H1 (cell line): Measurements from ENCODE around the gene CCL22. TPM values are rescaled to one million over a fixed set of nuclear protein-coding genes. Genes with fewer than 3 reads are reported as not detected.

ENCODE experiments used
- CTCF ChIA-PET: fragments of 300-600 bp; sonication (Branson Sonifier 250); formaldehyde crosslinking; loops from one replicate; lab custom pipeline; 2021; ENCODE audit not compliant: partially characterized antibody; lab: Charles Lee
- POLR2A ChIA-PET: fragments of 300-600 bp; sonication (Branson Sonifier 250); formaldehyde crosslinking; loops from one replicate; lab custom pipeline; 2021; ENCODE audit warnings: inconsistent platforms; ENCODE audit not compliant: partially characterized antibody; lab: Charles Lee
- DNase-seq, 2 experiments: peaks; one replicate each; pipeline versions ENCODE4 v3.0.0 to v3.0.0-alpha.2; 2010 to 2022; ENCODE audit warnings: low spot score in 2 of 2, low read depth in 1 of 2, mixed read lengths in 1 of 2
- FAIRE-seq: peaks from 2 replicates; lab custom pipeline; 2011; peaks lifted over from hg19 to GRCh38; lab: Jason Lieb, UNC
- H2AFZ ChIP-seq: 2 replicates; pipeline ENCODE4 v1.8.1; 2012; ENCODE audit warnings: low read length, inconsistent platforms
- H2AK5ac ChIP-seq: 2 replicates; pipeline ENCODE4 v1.6.1; 2013; ENCODE audit warnings: low read depth, low read length
- H2BK120ac ChIP-seq: replicated peaks from 2 replicates; pipeline ENCODE3; 2013; ENCODE audit warnings: low read depth, low read length, inconsistent platforms
- H2BK12ac ChIP-seq: 2 replicates; pipeline ENCODE4 v1.6.1; 2013; ENCODE audit warnings: low read depth, low read length
- H2BK15ac ChIP-seq: 2 replicates; pipeline ENCODE4 v1.6.1; 2013; ENCODE audit warnings: low read length
- H2BK20ac ChIP-seq: 2 replicates; pipeline ENCODE4 v1.6.1; 2013; ENCODE audit warnings: low read length
- H2BK5ac ChIP-seq: 2 replicates; pipeline ENCODE4 v1.6.1; 2013; ENCODE audit warnings: low read depth, low read length
- H3K14ac ChIP-seq: 2 replicates; pipeline ENCODE4 v1.6.1; 2013; ENCODE audit warnings: inconsistent platforms; ENCODE audit not compliant: insufficient read length
- H3K18ac ChIP-seq: 2 replicates; pipeline ENCODE4 v1.6.1; 2013; ENCODE audit warnings: low read length; ENCODE audit errors: extremely low read depth
- H3K23ac ChIP-seq: 2 replicates; pipeline ENCODE4 v1.6.1; 2013; ENCODE audit warnings: inconsistent platforms; ENCODE audit not compliant: insufficient read length
- H3K23me2 ChIP-seq: 2 replicates; pipeline ENCODE4 v1.6.1; 2013; ENCODE audit warnings: low read depth, low read length
- H3K27ac ChIP-seq: 2 replicates; pipeline ENCODE4 v1.6.1; 2011; ENCODE audit warnings: low read depth, low read length, inconsistent platforms
- H3K27me3 ChIP-seq, 4 experiments: replicated peaks in 1 of 4; 1 replicate in 1 of 4; 2 replicates in 3 of 4; pipeline versions ENCODE4 v1.6.1 to v1.8.1; 2011 to 2013; ENCODE audit warnings: low read length in 3 of 4, mild to moderate bottlenecking in 3 of 4, inconsistent platforms in 2 of 4, mixed read lengths in 2 of 4, moderate library complexity in 1 of 4; ENCODE audit not compliant: control insufficient read depth in 3 of 4, insufficient read depth in 3 of 4; ENCODE audit errors: extremely low read depth in 1 of 4
- H3K36me3 ChIP-seq, 4 experiments: 2 replicates each; pipeline versions ENCODE4 v1.6.1 to v1.8.1; 2011 to 2013; ENCODE audit warnings: mild to moderate bottlenecking in 4 of 4, low read length in 3 of 4, moderate library complexity in 2 of 4, control low read depth in 1 of 4, inconsistent platforms in 1 of 4; ENCODE audit not compliant: insufficient read depth in 4 of 4, control insufficient read depth in 2 of 4
- H3K4ac ChIP-seq: replicated peaks from 2 replicates; pipeline ENCODE3; 2013; ENCODE audit warnings: low read length, low read depth, mixed read lengths, inconsistent platforms; ENCODE audit not compliant: insufficient read length
- H3K4me1 ChIP-seq, 4 experiments: replicated peaks in 1 of 4; 1 replicate in 1 of 4; 2 replicates in 3 of 4; pipeline versions ENCODE4 v1.6.1 to v1.8.1; 2011 to 2013; ENCODE audit warnings: low read length in 3 of 4, inconsistent platforms in 2 of 4, mixed read lengths in 1 of 4; ENCODE audit not compliant: insufficient read depth in 4 of 4, control insufficient read depth in 3 of 4
- H3K4me2 ChIP-seq, 2 experiments: 2 replicates each; pipeline versions ENCODE4 v1.6.1 to v1.8.1; 2011 to 2013; ENCODE audit warnings: low read depth in 2 of 2, low read length in 2 of 2, control low read depth in 1 of 2, inconsistent platforms in 1 of 2, mild to moderate bottlenecking in 1 of 2; ENCODE audit not compliant: insufficient read depth in 1 of 2
- H3K4me3 ChIP-seq, 4 experiments: fragments of 200-600, 300-600 bp in 1 of 4; sonication (generic), shearing (Covaris generic), sonication (Bioruptor Twin) in 1 of 4; 2 replicates each; pipeline versions ENCODE4 v1.5.1 to v1.8.1; 2011 to 2016; ENCODE audit warnings: low read length in 4 of 4, low read depth in 3 of 4, control low read depth in 2 of 4, inconsistent platforms in 2 of 4, mild to moderate bottlenecking in 2 of 4, mixed read lengths in 1 of 4, moderate library complexity in 1 of 4; ENCODE audit not compliant: insufficient read depth in 2 of 4; ENCODE audit errors: extremely low read depth in 1 of 4
- H3K56ac ChIP-seq: replicated peaks from 2 replicates; pipeline ENCODE3; 2013; ENCODE audit warnings: low read depth, mild to moderate bottlenecking, mixed read lengths, low read length, inconsistent platforms; ENCODE audit not compliant: insufficient read length
- H3K79me1 ChIP-seq: 2 replicates; pipeline ENCODE4 v1.6.1; 2013; ENCODE audit warnings: low read depth, low read length, control low read depth
- H3K79me2 ChIP-seq, 2 experiments: 2 replicates each; pipeline versions ENCODE4 v1.6.1 to v1.8.1; 2012 to 2013; ENCODE audit warnings: low read length in 2 of 2, mild to moderate bottlenecking in 2 of 2, inconsistent platforms in 1 of 2; ENCODE audit not compliant: insufficient read depth in 2 of 2, control insufficient read depth in 1 of 2
- H3K9ac ChIP-seq, 4 experiments: replicated peaks in 1 of 4; 1 replicate in 1 of 4; 2 replicates in 3 of 4; pipeline versions ENCODE4 v1.6.1 to v1.8.1; 2011 to 2013; ENCODE audit warnings: low read depth in 3 of 4, low read length in 3 of 4, control low read depth in 2 of 4, mild to moderate bottlenecking in 2 of 4, moderate library complexity in 2 of 4, inconsistent platforms in 1 of 4; ENCODE audit errors: extremely low read depth in 1 of 4
- H3K9me3 ChIP-seq, 2 experiments: 2 replicates each; pipeline versions ENCODE4 v1.6.1 to v1.8.1; 2012 to 2013; ENCODE audit warnings: mild to moderate bottlenecking in 2 of 2, moderate library complexity in 2 of 2, control low read depth in 1 of 2, inconsistent platforms in 1 of 2, low read depth in 1 of 2, low read length in 1 of 2, mixed read lengths in 1 of 2; ENCODE audit not compliant: insufficient read depth in 2 of 2
- H4K20me1 ChIP-seq, 2 experiments: replicated peaks in 1 of 2; 2 replicates each; pipeline versions ENCODE3 to v1.8.1; 2011 to 2013; ENCODE audit warnings: inconsistent platforms in 2 of 2, low read length in 2 of 2, mild to moderate bottlenecking in 1 of 2; ENCODE audit not compliant: insufficient read depth in 2 of 2, control insufficient read depth in 1 of 2
- H4K5ac ChIP-seq: 2 replicates; pipeline ENCODE4 v1.6.1; 2013; ENCODE audit warnings: low read length, low read depth, mixed read lengths, inconsistent platforms; ENCODE audit not compliant: insufficient read length
- H4K8ac ChIP-seq: 2 replicates; pipeline ENCODE4 v1.8.0; 2013; ENCODE audit warnings: mild to moderate bottlenecking, moderate library complexity, low read length, inconsistent platforms; ENCODE audit not compliant: insufficient read depth; ENCODE audit errors: extremely low read depth
- H4K91ac ChIP-seq: replicated peaks from 2 replicates; pipeline ENCODE3; 2013; ENCODE audit warnings: low read length, mixed read lengths, inconsistent platforms; ENCODE audit not compliant: insufficient read length
- BACH1 ChIP-seq: IDR thresholded peaks from 2 replicates; pipeline ENCODE4 v1.6.1; 2012; ENCODE audit warnings: low read length, improper control_type of control experiment
- CEBPB ChIP-seq: IDR thresholded peaks from 2 replicates; pipeline ENCODE4 v1.6.1; 2012; ENCODE audit warnings: low read depth, low read length
- CHD2 ChIP-seq: IDR thresholded peaks from 2 replicates; pipeline ENCODE4 v1.6.1; 2012; ENCODE audit warnings: low read length, improper control_type of control experiment
- CREB1 ChIP-seq: IDR thresholded peaks from 2 replicates; pipeline ENCODE4 v1.6.1; 2012; ENCODE audit warnings: inconsistent platforms
- CTCF ChIP-seq, 3 experiments: IDR thresholded peaks; 1 replicate in 2 of 3; 2 replicates in 1 of 3; pipeline versions ENCODE4 v1.5.1 to v1.6.1; 2011; ENCODE audit warnings: low read length in 3 of 3, mild to moderate bottlenecking in 3 of 3, inconsistent platforms in 2 of 3, low read depth in 1 of 3, moderate library complexity in 1 of 3; ENCODE audit not compliant: insufficient read depth in 1 of 3; ENCODE audit errors: control extremely low read depth in 1 of 3
- E2F6 ChIP-seq: IDR thresholded peaks from 2 replicates; pipeline ENCODE4 v1.6.1; 2012; ENCODE audit warnings: inconsistent platforms
- EP300 ChIP-seq, 2 experiments: IDR thresholded peaks; 1 replicate in 1 of 2; 2 replicates in 1 of 2; pipeline ENCODE4 v1.6.1; 2011 to 2012; ENCODE audit warnings: low read depth in 2 of 2, low read length in 2 of 2, mild to moderate bottlenecking in 2 of 2, borderline replicate concordance in 1 of 2, inconsistent platforms in 1 of 2, moderate library complexity in 1 of 2
- RXRA ChIP-seq: IDR thresholded peaks from 2 replicates; pipeline ENCODE4 v1.6.1; 2011; ENCODE audit warnings: low read depth, mild to moderate bottlenecking, low read length, moderate library complexity; ENCODE audit not compliant: insufficient read depth
- SP2 ChIP-seq: IDR thresholded peaks from 2 replicates; pipeline ENCODE4 v1.6.1; 2012; ENCODE audit warnings: mild to moderate bottlenecking, low read length, inconsistent platforms
- SUZ12 ChIP-seq: fragments of 200-600 bp; sonication (generic); IDR thresholded peaks from 2 replicates; pipeline ENCODE4 v1.6.1; 2012; ENCODE audit warnings: mild to moderate bottlenecking, inconsistent platforms, low read length, moderate library complexity, mixed read lengths
- TCF12 ChIP-seq: IDR thresholded peaks from 2 replicates; pipeline ENCODE4 v1.6.1; 2011; ENCODE audit warnings: low read depth, mild to moderate bottlenecking, low read length
- WGBS, 2 experiments: shearing (Covaris generic) in 1 of 2; methylation state at CpG; one replicate each; pipeline versions ENCODE4 v1.1.6 to v1.1.7; 2013 to 2015; ENCODE audit warnings: low lambda C conversion rate in 2 of 2, mixed read lengths in 2 of 2, inconsistent platforms in 1 of 2, low coverage in 1 of 2, missing lambda C conversion rate in 1 of 2; ENCODE audit not compliant: insufficient replicate concordance in 2 of 2, insufficient coverage in 1 of 2, insufficient read length in 1 of 2; ENCODE audit errors: extremely low coverage in 1 of 2, missing lambda C conversion rate in 1 of 2; 5-methylcytosine and 5-hydroxymethylcytosine counted together
- polyA plus RNA-seq, 7 experiments: library from polyadenylated mRNA; depleted of rRNA in 3 of 7; stranded (reverse) in 5 of 7; unstranded in 2 of 7; fragments of >200 nt in 5 of 7; fragments of 200-250 nt in 2 of 7; gene quantifications; 1 replicate in 5 of 7; 2 replicates in 1 of 7; 4 replicates in 1 of 7; pipeline versions ENCODE4 v1.2.1 to v1.2.3, GENCODE V29; 2011 to 2013; ENCODE audit warnings: missing spikeins in 2 of 7, mixed read lengths in 2 of 7
- total RNA-seq: library from RNA; stranded (reverse); fragmentation: NEBNext Ultra II Directional; extraction: Animal tissue kit (Norgen Biotek cat#: 25700); gene quantifications from 2 replicates; pipeline ENCODE4 v1.2.1, GENCODE V29; 2021

The CCL22 gene
- total and polyA plus RNA-seq, 2 of the 8 experiments (the other 6 are each of a cell fraction or from before 2014, with no cell fraction given) = not detected

GRCh38 chr16:57364143-57364542 lies 5.6 kb downstream of the CCL22 start:
- ChIA-PET POLR2A (interaction anchor here (1.2 kb wide), 1 partner anchor 8 kb away, joined by 3 read pairs; the partner anchor contains the start of gene CX3CL1), CTCF (interaction anchor here (0.9 to 2.3 kb wide), 5 partner anchors 12 to 98 kb away, joined by 3 to 8 read pairs (median 3); partner anchors contain the start of gene POLR2C)
- H4K5ac ChIP-seq = no peak overlapping the region
- H3K18ac ChIP-seq = no peak overlapping the region
- no peak overlapping the region for H3K4ac ChIP-seq
- H4K20me1 ChIP-seq = no peaks in the 10 kb centered on the region
- no peak overlapping the region for H2BK20ac ChIP-seq
- no peaks in the 10 kb centered on the region for H3K4me1 ChIP-seq
- H3K79me2 ChIP-seq = no peaks in the 10 kb centered on the region
- FAIRE-seq (no peak), DNase-seq (no peak)
- H2AFZ ChIP-seq = no peak overlapping the region
- H3K79me1 ChIP-seq = no peaks in the 10 kb centered on the region
- H2BK120ac ChIP-seq = no peak overlapping the region
- no peak overlapping the region for H3K27ac ChIP-seq
- H2AK5ac ChIP-seq = no peak overlapping the region
- H3K36me3 ChIP-seq = no peaks in the 10 kb centered on the region
- H3K56ac ChIP-seq = no peak overlapping the region
- H2BK12ac ChIP-seq = no peak overlapping the region
- H3K4me2 ChIP-seq = no peak overlapping the region
- no peak overlapping the region for H3K14ac ChIP-seq
- no peak overlapping the region for H4K8ac ChIP-seq
- WGBS, 2 experiments = 78% methylated on average over 1 of the region's 3 CpGs; no CpG with 5 or more reads in 1 of the 2 experiments
- no peak overlapping the region for H3K23ac ChIP-seq
- no peak overlapping the region for H3K4me3 ChIP-seq
- no peak overlapping the region for H4K91ac ChIP-seq
- H3K9ac ChIP-seq = no peak overlapping the region
- H2BK5ac ChIP-seq = no peak overlapping the region
- no peak overlapping the region for H2BK15ac ChIP-seq
- H3K27me3 ChIP-seq = peaks cover 0 to 2% (median 0%) of the 10 kb centered on the region in 4 experiments; a peak in 1 of 7 replicates
- H3K9me3 ChIP-seq = no peaks in the 10 kb centered on the region
- H3K23me2 ChIP-seq = no peaks in the 10 kb centered on the region
- TF ChIP-seq EP300 (IDR thresholded peaks at IDR 0.05; ENCODE audit: borderline replicate concordance in 1 of 2, low read depth in 2 of 2, low read length in 2 of 2) = no peak
- TF ChIP-seq RXRA = no peak
- TF ChIP-seq TCF12 = no peak
- TF ChIP-seq CTCF (IDR thresholded peaks at IDR 0.05; ENCODE audit: control extremely low read depth in 1 of 3, insufficient read depth in 1 of 3, low read depth in 1 of 3, low read length in 3 of 3) = no peak
- TF ChIP-seq SP2 = no peak
- no peak for TF ChIP-seq SUZ12
- no peak for TF ChIP-seq BACH1
- no peak for TF ChIP-seq CEBPB
- no peak for TF ChIP-seq E2F6
- TF ChIP-seq CHD2 = no peak
- TF ChIP-seq CREB1 = no peak
